COLO668 (cell line): ENCODE data around the gene KCNH6.

Experiments
- DNase-seq: peaks from one replicate; lab custom pipeline; 2025; ENCODE audit not compliant: unreplicated experiment; lab: John Stamatoyannopoulos, UW

KCNH6 gene

GRCh38 chr17:63487014-63487339 lies 36.2 kb upstream of the KCNH6 start:
- DNase-seq: no peak

GRCh38 chr17:63488851-63489250 lies 34.3 kb upstream of the KCNH6 start:
- no peak for DNase-seq

GRCh38 chr17:63489291-63489690 lies 33.9 kb upstream of the KCNH6 start:
- no peak for DNase-seq

- no peak for DNase-seq
Observed at GRCh38 chr17:63490329-63490728, 32.8 kb upstream of the KCNH6 start.

GRCh38 chr17:63490858-63491400 lies 32.2 kb upstream of the KCNH6 start:
- DNase-seq: no peak

DNA sequence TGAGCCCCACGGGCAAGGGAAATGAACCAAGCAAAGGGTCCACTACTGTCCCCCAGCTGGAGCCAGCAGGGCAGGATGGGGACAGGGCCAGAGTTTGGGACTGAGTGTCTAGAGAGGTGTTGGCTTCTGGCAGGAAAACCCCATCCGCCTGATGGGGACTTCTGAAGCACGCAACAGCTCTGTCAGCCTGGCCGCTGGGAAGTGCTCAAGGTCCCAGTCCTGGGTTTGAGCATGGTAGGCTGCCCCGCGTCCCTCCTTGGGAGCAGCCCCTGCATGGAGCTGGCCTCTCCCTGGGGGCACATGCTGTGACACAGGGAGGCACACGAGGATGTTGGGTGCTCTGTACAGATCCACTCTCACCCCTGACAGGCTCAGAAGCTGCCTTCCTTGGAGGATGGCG lies 31.7 kb upstream of the KCNH6 start:
- no peak for DNase-seq

DNA sequence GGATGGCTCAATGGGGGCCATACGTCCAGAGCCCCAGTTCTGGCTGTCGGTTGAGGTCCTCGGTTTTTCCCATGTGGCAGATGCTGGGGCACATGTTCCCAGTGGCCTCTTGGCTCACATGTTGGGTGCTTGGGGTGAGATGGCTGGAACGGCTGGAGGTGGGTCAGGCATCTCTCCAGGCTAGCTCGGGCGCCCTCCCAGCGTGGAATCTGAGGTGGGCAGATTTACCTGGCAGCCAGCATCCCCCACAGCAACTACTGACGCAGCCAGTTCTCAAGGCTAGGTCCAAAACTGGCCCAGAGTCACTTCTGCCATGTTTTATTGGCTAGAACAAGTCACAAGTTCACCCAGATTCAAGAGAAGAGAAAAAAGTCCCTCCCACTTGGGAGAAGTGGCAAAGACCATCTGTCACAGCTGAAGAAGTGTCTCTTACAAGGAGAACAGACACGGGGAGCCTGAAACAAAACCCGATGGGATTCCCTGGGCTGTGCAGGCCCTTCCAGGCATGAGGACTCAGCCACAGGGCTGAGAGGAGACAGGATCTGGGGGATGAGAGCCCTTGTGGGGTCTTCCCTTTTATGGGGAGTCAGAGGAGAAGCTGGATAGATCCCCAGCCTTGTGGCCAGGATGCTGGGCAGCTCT lies 31.1 kb upstream of the KCNH6 start:
- no peak for DNase-seq

DNA sequence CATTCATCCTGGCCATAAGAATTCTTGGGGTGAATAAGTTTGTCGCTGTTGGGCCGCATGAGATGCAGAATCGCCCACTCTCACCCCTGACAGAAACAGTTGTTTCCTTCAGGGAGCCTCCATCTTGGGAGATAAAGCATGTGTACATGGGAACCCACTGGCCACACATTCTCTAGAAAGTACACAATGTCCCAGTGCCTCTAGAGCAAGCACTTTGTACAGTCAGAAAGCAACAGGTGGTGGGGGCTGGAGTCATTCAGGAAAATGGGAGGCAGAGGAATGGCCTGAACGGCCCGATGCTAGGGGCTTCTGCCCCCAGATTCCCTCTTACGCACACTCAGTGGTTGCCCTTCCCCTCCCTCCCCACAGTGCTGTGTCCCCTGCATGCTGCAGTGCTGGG lies 30.2 kb upstream of the KCNH6 start:
- no peak for DNase-seq

DNA sequence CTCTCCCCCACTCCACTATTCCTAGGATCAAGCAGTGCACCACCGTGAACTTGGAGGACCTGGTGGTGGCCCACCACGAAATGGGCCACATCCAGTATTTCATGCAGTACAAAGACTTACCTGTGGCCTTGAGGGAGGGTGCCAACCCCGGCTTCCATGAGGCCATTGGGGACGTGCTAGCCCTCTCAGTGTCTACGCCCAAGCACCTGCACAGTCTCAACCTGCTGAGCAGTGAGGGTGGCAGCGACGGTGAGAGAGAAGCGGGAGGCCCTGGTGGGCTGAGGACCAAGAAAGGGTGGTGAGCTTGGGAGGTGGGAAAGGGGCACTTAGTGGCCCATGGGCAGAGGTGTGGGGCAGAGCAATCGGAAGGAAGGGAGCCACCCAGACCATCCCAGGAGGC lies 29.7 kb upstream of the KCNH6 start:
- no peak for DNase-seq

DNA sequence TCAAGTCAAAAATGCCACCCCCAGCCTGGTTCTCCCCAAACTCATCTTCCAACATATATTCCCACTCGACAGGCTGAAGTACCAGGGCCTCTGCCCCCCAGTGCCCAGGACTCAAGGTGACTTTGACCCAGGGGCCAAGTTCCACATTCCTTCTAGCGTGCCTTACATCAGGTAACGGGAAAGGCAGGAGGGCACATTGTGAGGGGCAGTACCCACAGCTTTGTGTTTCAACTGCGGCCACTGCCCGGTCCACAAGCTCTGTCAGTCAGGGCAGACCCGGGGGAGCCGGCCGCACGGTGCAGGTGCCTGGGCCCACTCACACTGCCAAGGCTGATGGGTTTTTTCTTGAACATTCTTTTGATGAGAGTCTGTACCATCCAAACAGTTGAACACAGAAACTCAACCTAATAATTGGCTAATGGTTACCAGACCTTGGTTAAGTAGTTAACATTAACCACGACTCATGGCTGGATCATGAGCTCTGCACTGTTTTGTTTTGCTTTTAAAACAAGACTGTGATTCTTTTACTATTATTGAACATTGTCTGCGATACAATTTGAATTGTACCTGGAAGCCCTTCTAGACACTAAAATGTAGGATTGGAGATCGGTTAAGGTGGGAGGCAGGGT lies 28.7 kb upstream of the KCNH6 start:
- DNase-seq: no peak

DNA sequence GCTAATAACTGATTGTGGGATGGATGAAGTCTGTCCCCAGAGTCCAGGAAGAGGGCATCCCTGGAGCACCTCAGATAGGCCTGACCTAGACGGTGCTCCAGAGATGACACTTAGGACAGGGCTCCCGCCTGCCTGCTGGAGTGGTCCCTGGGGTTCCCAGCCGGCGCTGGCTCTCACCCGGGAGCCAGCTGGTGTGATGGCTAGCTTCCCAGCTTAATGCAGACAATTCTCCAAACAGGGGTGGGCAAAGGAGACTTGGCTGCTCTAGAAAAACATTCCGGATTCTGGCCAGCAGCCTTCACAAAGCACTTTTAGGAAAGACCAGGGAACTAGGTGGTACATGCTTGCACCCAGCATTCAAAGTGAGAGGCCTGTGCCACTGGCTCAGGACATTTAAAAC lies 27.7 kb upstream of the KCNH6 start:
- DNase-seq: no peak

DNA sequence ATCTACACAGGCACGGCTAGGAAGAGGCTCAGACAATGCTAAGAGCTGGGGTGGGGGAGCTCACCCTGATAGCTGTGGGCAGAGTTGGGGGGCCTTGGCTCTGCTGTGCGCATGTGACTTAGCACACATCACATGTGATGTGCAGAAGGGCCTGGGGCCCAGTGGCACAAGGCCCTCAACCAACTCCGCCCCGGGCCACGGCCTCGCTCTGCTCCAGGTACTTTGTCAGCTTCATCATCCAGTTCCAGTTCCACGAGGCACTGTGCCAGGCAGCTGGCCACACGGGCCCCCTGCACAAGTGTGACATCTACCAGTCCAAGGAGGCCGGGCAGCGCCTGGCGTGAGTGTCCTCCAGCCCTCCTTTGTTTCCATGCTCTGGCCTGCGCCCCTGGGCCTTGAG lies 27.0 kb upstream of the KCNH6 start:
- DNase-seq: no peak

DNA sequence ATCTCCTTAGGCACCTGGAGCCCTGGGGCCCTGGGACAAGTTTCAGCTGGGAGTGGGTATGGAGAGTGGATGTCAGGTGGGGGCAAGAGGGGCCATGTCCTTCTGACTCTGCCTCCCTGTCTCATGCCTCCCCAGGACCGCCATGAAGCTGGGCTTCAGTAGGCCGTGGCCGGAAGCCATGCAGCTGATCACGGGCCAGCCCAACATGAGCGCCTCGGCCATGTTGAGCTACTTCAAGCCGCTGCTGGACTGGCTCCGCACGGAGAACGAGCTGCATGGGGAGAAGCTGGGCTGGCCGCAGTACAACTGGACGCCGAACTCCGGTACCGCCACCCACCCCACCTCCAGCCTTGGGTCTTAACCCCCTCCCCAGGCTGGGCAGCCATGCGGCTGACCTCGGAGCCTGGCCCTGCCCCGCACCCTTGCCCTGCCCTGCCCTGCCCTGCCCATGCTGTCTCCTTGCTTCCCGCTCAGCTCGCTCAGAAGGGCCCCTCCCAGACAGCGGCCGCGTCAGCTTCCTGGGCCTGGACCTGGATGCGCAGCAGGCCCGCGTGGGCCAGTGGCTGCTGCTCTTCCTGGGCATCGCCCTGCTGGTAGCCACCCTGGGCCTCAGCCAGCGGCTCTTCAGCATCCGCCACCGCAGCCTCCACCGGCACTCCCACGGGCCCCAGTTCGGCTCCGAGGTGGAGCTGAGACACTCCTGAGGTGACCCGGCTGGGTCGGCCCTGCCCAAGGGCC lies 26.3 kb upstream of the KCNH6 start:
- no peak for DNase-seq

GRCh38 chr17:63497708-63498483 lies 25.3 kb upstream of the KCNH6 start:
- peak; percentile 39 for DNase-seq

- no peak for DNase-seq
Observed at GRCh38 chr17:63498626-63499195, 24.4 kb upstream of the KCNH6 start.

DNA sequence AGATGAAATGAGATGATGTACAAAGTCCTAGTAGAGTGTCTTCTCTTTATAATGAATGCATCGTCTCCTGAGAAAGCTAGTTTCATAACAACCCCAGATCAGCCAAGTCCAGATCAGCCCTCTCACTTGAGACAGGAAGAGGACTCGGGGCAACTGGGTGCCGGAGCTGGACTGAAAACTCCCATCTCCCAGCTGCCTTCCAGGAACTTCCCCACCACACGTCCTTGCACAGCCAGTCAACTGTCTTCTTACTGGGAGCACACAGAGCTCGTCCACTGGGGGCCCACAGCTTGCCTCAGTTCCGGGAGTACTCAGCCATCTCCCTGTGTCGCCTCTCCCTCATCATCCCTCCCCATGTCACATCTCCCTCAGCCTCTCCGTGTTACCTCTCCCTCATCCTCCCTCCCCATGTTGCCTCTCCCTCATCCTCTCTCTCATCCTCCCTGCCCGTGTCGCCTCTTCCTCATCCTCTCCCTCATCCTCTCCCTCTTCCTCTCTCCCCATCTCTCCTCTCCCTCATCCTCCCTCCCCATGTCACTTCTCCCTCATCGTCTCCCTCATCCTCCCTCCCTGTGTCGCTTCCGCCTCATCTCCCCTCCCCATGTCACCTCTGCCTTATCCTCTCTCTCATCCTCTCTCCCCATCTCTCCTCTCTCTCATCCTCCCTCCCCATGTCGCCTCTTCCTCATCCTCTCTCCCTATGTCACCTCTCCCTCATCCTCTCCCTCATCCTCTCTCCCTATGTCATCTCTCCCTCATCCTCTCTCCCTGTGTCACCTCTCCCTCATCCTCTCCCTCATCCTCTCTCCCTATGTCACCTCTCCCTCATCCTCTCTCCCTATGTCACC lies 22.4 kb upstream of the KCNH6 start:
- DNase-seq: no peak

DNA sequence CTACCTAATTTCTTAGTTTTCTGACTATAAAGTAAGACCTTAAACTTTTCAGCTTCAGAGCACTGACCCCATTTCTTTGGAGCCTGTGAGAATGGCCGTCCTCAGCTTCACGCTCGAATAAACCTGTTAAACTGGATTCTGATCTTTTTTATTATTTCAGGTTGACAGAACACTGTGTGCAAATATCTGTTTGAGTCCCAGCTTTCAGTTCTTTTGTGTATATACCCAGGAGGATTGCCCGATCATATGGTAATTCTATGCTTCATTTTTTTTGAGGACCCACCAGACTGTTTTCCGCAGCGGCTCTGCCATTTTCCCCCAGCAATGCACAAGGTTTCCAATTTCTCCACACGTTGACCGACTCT lies 19.8 kb upstream of the KCNH6 start:
- peak; percentile 18 for DNase-seq

GRCh38 chr17:63504261-63504660 lies 18.9 kb upstream of the KCNH6 start:
- DNase-seq: no peak

DNA sequence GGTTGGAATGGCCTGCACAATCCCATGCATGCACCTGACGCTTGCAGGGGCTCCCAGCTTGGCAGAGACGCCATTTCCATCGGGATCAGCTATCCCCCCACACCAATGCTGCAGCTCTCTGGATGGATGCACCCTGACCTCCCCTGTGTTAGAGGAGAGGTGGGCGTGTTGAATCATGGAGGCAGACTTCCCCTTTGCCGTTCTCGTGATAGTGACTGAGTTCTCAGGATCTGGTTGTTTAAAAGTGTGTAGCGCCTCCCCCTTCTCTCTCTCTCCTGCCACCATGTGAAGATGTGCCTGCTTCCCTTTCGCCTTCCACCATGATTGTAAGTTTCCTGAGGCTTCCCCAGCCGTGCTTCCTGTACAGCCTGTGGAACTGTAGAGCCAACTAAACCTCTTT lies 17.8 kb upstream of the KCNH6 start:
- DNase-seq: no peak

DNA sequence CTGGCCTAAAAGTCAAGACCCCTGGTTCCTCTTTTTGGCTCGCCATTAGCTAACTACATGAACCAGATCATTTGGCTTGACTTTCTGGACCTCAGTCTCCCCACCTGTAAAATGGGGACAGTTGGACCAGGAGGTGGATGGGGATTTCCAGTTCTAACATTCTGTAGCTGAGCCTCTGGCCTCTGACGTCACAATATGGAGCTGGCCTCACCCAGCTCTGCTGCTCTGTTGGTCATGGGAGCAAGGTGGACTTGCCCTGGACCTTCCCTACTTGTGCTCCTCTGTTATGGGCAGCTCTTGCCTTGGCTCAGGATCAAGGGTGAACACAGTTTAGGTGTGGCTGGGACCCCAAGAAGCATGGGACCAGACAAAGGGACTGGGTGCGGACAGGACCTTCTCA lies 16.5 kb upstream of the KCNH6 start:
- no peak for DNase-seq
